Karpas-422 (cell line): ENCODE data around the gene RRAGD. TPM values are rescaled to one million over a fixed set of nuclear protein-coding genes. Genes with fewer than 3 reads are reported as not detected.

Experiments used
- DNase-seq: peaks from one replicate; pipeline ENCODE4 v3.0.0-alpha.2; 2015
- H2AFZ ChIP-seq: fragments of 200-600 bp; sonication (generic); 2 replicates; pipeline ENCODE4 v1.6.1; 2014; ENCODE audit warnings: antibody characterized with exemption, low read length, mixed read lengths
- H3K27ac ChIP-seq: fragments of 200-600 bp; sonication (generic); 2 replicates; pipeline ENCODE4 v1.5.1; 2014; ENCODE audit warnings: mild to moderate bottlenecking, low read length, moderate library complexity
- H3K27me3 ChIP-seq: fragments of 200-600 bp; sonication (generic); 2 replicates; pipeline ENCODE4 v1.6.1; 2014; ENCODE audit warnings: low read length, mixed read lengths
- H3K36me3 ChIP-seq: fragments of 200-600 bp; sonication (generic); 2 replicates; pipeline ENCODE4 v1.6.1; 2014; ENCODE audit warnings: low read length, mixed read lengths; ENCODE audit not compliant: insufficient read depth
- H3K4me1 ChIP-seq: fragments of 200-600 bp; sonication (generic); 2 replicates; pipeline ENCODE4 v1.6.1; 2014; ENCODE audit warnings: mild to moderate bottlenecking, low read length, mixed read lengths
- H3K4me2 ChIP-seq: fragments of 200-600 bp; sonication (generic); 2 replicates; pipeline ENCODE4 v1.6.1; 2014; ENCODE audit warnings: low read length, low read depth, mild to moderate bottlenecking; ENCODE audit not compliant: poor library complexity, severe bottlenecking
- H3K4me3 ChIP-seq: fragments of 200-600 bp; sonication (generic); 2 replicates; pipeline ENCODE4 v1.5.1; 2014; ENCODE audit warnings: mild to moderate bottlenecking, antibody characterized with exemption, low read length, mixed read lengths
- H3K79me2 ChIP-seq: fragments of 200-600 bp; sonication (generic); 2 replicates; pipeline ENCODE4 v1.6.1; 2014; ENCODE audit warnings: mild to moderate bottlenecking, low read length, mixed read lengths
- H3K9ac ChIP-seq: fragments of 200-600 bp; sonication (generic); 2 replicates; pipeline ENCODE4 v1.6.0; 2014; ENCODE audit warnings: low read length
- H3K9me2 ChIP-seq: fragments of 200-600 bp; sonication (generic), shearing (Covaris generic); replicated peaks from 2 replicates; pipeline ENCODE4 v1.6.0; 2014; ENCODE audit warnings: mild to moderate bottlenecking, low read length, moderate library complexity; ENCODE audit not compliant: insufficient read depth
- H3K9me3 ChIP-seq: fragments of 300-700, 200-600 bp; sonication (generic); 2 replicates; pipeline ENCODE4 v1.6.1; 2014; ENCODE audit warnings: low read length, mixed read lengths
- H4K20me1 ChIP-seq: fragments of 200-600 bp; sonication (generic); 2 replicates; pipeline ENCODE4 v1.6.1; 2014; ENCODE audit warnings: mild to moderate bottlenecking, antibody characterized with exemption, low read length, low read depth; ENCODE audit not compliant: insufficient read depth
- total RNA-seq: library from RNA; depleted of rRNA; stranded (reverse); fragments of >200 nt; shearing (Covaris generic); gene quantifications from 2 replicates; pipeline ENCODE4 v1.2.3, GENCODE V29; 2014; ENCODE audit warnings: low replicate concordance

The RRAGD gene
- total RNA-seq, 1 experiment from 2014 or later, result 0.41 TPM

DNA sequence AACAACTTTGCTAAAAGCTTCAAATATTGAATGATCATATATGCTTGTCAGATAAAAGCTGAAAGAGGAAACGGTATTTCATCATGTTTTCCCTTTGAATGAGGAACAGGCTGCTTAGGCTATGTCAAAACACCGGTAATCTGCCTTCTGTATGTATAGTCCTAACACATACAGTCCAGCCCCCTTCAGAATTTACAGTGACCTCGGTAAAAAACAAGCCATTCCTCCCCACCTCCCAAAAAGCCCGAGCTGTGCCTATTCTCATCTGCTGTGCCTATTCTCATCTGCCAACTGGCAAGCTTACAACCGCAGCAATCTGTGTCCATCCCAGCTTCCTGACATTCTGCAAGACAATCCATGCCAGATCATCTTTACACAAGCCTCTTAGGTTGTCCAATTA lies 32.8 kb downstream of the RRAGD start:
- H3K9ac ChIP-seq, result no peak overlapping the region
- H3K9me2 ChIP-seq, result no peaks in the 10 kb centered on the region
- no peak overlapping the region for H3K4me2 ChIP-seq
- no peak overlapping the region for H2AFZ ChIP-seq
- no peaks in the 10 kb centered on the region for H3K79me2 ChIP-seq
- H3K4me3 ChIP-seq, result no peak overlapping the region
- no peaks in the 10 kb centered on the region for H3K4me1 ChIP-seq
- peak; percentile 47 for DNase-seq
- 0 out of 2 replicates have a peak, but pooled peaks cover 5% of the 10 kb centered on the region for H4K20me1 ChIP-seq
- no peak overlapping the region for H3K27ac ChIP-seq
- no peaks in the 10 kb centered on the region for H3K27me3 ChIP-seq
- no peaks in the 10 kb centered on the region for H3K9me3 ChIP-seq
- no peaks in the 10 kb centered on the region for H3K36me3 ChIP-seq

DNA sequence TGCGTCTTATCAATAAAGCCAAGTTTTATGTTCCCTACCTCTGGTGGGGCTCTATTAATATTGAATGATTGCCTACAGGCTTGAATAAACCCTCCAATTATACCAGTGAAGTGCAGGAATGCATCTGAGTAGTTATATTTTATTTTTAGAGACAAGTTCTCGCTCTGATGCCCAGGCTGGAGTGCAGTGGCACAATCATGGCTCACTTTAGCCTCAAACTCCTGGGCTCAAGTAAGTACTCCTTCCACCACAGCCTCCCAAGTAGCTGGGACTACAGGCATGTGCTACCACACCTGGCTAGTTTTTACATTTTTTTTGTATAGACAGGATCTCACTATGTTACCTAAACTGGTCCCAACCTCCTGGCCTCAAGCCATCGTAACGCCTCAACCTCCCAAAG lies 33.4 kb downstream of the RRAGD start:
- no peak for DNase-seq
- H3K4me2 ChIP-seq, result no peak overlapping the region
- H3K79me2 ChIP-seq, result no peaks in the 10 kb centered on the region

DNA sequence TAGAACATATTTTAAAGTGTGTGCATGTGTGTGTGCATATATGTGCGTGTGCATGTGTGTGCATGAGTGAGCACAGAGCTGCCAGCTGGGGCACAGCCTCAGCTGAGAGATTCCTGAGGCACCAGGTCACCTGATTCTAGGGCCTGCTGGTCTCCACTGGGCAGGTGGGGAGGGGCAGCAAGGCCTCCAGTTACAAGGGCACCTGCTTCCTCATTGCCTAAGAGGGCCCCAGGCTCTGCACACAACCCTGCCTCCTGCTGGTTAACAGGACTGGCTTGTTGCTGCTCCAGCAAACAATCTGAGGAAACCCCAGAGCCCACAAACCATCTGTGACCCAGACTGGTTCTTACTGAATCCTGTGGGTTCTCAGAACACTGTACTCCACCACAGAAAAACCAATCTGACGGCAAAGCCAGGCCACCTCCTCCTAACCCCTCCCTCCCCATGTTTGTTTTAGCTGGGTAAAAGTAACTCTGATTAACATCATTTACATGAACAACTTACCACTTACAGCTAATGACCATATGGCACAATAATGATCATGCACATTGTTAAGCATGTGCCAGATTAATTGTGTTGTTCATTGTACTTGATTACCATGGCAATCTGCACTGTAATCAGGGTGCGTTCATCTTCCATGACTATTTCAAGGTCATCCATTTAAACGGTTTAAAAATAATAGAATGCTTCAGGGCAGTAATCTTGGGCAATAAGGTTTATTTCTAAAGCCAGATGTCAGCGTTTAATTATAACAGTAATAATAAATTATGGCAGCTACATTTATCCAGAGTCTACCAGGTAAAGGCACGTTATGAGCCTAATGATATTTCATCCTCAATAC lies 36.4 kb downstream of the RRAGD start:
- no peak overlapping the region for H3K27ac ChIP-seq
- H3K9me3 ChIP-seq, result no peaks in the 10 kb centered on the region

More for the DNA sequence above, 33.4 kb downstream of the RRAGD start:
- no peaks in the 10 kb centered on the region for H3K9me2 ChIP-seq
- no peaks in the 10 kb centered on the region for H3K27me3 ChIP-seq
- 0 out of 2 replicates have a peak, but pooled peaks cover 5% of the 10 kb centered on the region for H4K20me1 ChIP-seq
- H3K27ac ChIP-seq, result no peak overlapping the region
- H2AFZ ChIP-seq, result no peak overlapping the region
- no peaks in the 10 kb centered on the region for H3K36me3 ChIP-seq
- no peak overlapping the region for H3K4me3 ChIP-seq
- H3K4me1 ChIP-seq, result no peaks in the 10 kb centered on the region
- no peak overlapping the region for H3K9ac ChIP-seq
- H3K9me3 ChIP-seq, result no peaks in the 10 kb centered on the region

GRCh38 chr6:89372506-89372901 lies 39.6 kb downstream of the RRAGD start:
- no peaks in the 10 kb centered on the region for H3K9me2 ChIP-seq
- H3K4me1 ChIP-seq, result no peaks in the 10 kb centered on the region
- H3K9ac ChIP-seq, result no peak overlapping the region
- no peaks in the 10 kb centered on the region for H3K36me3 ChIP-seq
- no peaks in the 10 kb centered on the region for H3K79me2 ChIP-seq
- no peaks in the 10 kb centered on the region for H3K27me3 ChIP-seq
- no peak for DNase-seq
- H4K20me1 ChIP-seq, result peaks cover 10% of the 10 kb centered on the region; the same call in 1 of the 2 replicates
- H3K4me3 ChIP-seq, result no peak overlapping the region
- H3K4me2 ChIP-seq, result no peak overlapping the region
- no peak overlapping the region for H3K27ac ChIP-seq
- H2AFZ ChIP-seq, result no peak overlapping the region
- H3K9me3 ChIP-seq, result no peaks in the 10 kb centered on the region

More for the DNA sequence above, 36.4 kb downstream of the RRAGD start:
- Histone ChIP-seq H3K4me3 (no peak overlapping the region), H3K36me3 (no peaks in the 10 kb centered on the region), H3K4me1 (no peaks in the 10 kb centered on the region), H4K20me1 (peaks cover 10% of the 10 kb centered on the region; the same call in 1 of the 2 replicates), H3K4me2 (no peak overlapping the region), H3K9me2 (no peaks in the 10 kb centered on the region), H3K27me3 (no peaks in the 10 kb centered on the region), H3K79me2 (no peaks in the 10 kb centered on the region), H2AFZ (no peak overlapping the region), H3K9ac (no peak overlapping the region)
- DNase-seq, result peak; percentile 65

- H2AFZ ChIP-seq, result no peak overlapping the region
- no peak overlapping the region for H3K9ac ChIP-seq
- H3K9me3 ChIP-seq, result no peaks in the 10 kb centered on the region
- peaks cover 10% of the 10 kb centered on the region; the same call in 1 of the 2 replicates for H4K20me1 ChIP-seq
- H3K4me3 ChIP-seq, result no peak overlapping the region
- H3K27me3 ChIP-seq, result no peaks in the 10 kb centered on the region
- no peaks in the 10 kb centered on the region for H3K36me3 ChIP-seq
- no peak overlapping the region for H3K4me2 ChIP-seq
- no peaks in the 10 kb centered on the region for H3K79me2 ChIP-seq
- no peaks in the 10 kb centered on the region for H3K9me2 ChIP-seq
- H3K4me1 ChIP-seq, result no peaks in the 10 kb centered on the region
- peak; percentile 92 for DNase-seq
- H3K27ac ChIP-seq, result no peak overlapping the region
These were observed 40.1 kb downstream of the RRAGD start for GRCh38 chr6:89371849-89372505.

- Histone ChIP-seq H3K4me1 (no peaks in the 10 kb centered on the region), H3K9me3 (no peaks in the 10 kb centered on the region), H3K4me3 (no peak overlapping the region), H4K20me1 (peaks cover 6% of the 10 kb centered on the region; the same call in 1 of the 2 replicates), H3K4me2 (no peak overlapping the region), H3K79me2 (no peaks in the 10 kb centered on the region), H3K36me3 (no peaks in the 10 kb centered on the region), H3K9ac (no peak overlapping the region), H3K9me2 (no peaks in the 10 kb centered on the region), H2AFZ (no peak overlapping the region), H3K27me3 (no peaks in the 10 kb centered on the region), H3K27ac (no peak overlapping the region)
- peak; percentile 27 for DNase-seq
These were observed 43.1 kb downstream of the RRAGD start for GRCh38 chr6:89368999-89369398.

- H3K9me2 ChIP-seq, result no peaks in the 10 kb centered on the region
- H3K4me2 ChIP-seq, result no peak overlapping the region
- H3K27ac ChIP-seq, result no peak overlapping the region
- no peak overlapping the region for H3K9ac ChIP-seq
- no peak overlapping the region for H3K4me3 ChIP-seq
- H3K9me3 ChIP-seq, result no peaks in the 10 kb centered on the region
- no peaks in the 10 kb centered on the region for H3K4me1 ChIP-seq
- no peak overlapping the region for H2AFZ ChIP-seq
- H3K36me3 ChIP-seq, result no peaks in the 10 kb centered on the region
- peaks cover 6% of the 10 kb centered on the region; the same call in 1 of the 2 replicates for H4K20me1 ChIP-seq
- DNase-seq, result peak; percentile 85
- no peaks in the 10 kb centered on the region for H3K27me3 ChIP-seq
- no peaks in the 10 kb centered on the region for H3K79me2 ChIP-seq
These were observed 44.0 kb downstream of the RRAGD start for GRCh38 chr6:89368107-89368506.

- Histone ChIP-seq H3K36me3 (no peaks in the 10 kb centered on the region), H3K9ac (no peak overlapping the region), H3K4me1 (peaks cover 3% of the 10 kb centered on the region; the same call in 1 of the 2 replicates), H3K9me3 (no peaks in the 10 kb centered on the region), H3K27ac (no peak overlapping the region), H3K4me2 (no peak overlapping the region), H3K27me3 (no peaks in the 10 kb centered on the region), H3K9me2 (no peaks in the 10 kb centered on the region), H3K4me3 (no peak overlapping the region), H2AFZ (no peak overlapping the region), H4K20me1 (no peaks in the 10 kb centered on the region), H3K79me2 (no peaks in the 10 kb centered on the region)
- DNase-seq, result no peak
These were observed 47.5 kb downstream of the RRAGD start for GRCh38 chr6:89364586-89364985.
